NCI-H524 treated with DMSO at 0.1 percent for 48 hours (cell line): ENCODE data around the gene TMEM158.

ENCODE experiments used
- DNase-seq: peaks from one replicate; lab custom pipeline; 2025; lab: John Stamatoyannopoulos, UW

TMEM158 gene

GRCh38 chr3:45232521-45232920 lies 6.4 kb upstream of the TMEM158 start:
- no peak for DNase-seq

- no peak for DNase-seq
Measured at GRCh38 chr3:45227946-45228345, 1.9 kb upstream of the TMEM158 start.

GRCh38 chr3:45227071-45227820 lies 1.2 kb upstream of the TMEM158 start:
- DNase-seq, result no peak

- DNase-seq, result no peak
Measured at GRCh38 chr3:45225465-45226205, 452 bp downstream of the TMEM158 start.

- no peak for DNase-seq
Measured at GRCh38 chr3:45224824-45225464, 1.1 kb downstream of the TMEM158 start.

- DNase-seq, result no peak
Measured at GRCh38 chr3:45223889-45224727, 2.0 kb downstream of the TMEM158 start.

GRCh38 chr3:45219694-45220093 lies 6.4 kb downstream of the TMEM158 start:
- no peak for DNase-seq

- no peak for DNase-seq
Measured at GRCh38 chr3:45218578-45219390, 7.3 kb downstream of the TMEM158 start.

- DNase-seq, result no peak
Measured at GRCh38 chr3:45216021-45216609, 10.0 kb downstream of the TMEM158 start.

GRCh38 chr3:45215466-45215865 lies 10.6 kb downstream of the TMEM158 start:
- no peak for DNase-seq

GRCh38 chr3:45214061-45214680 lies 11.9 kb downstream of the TMEM158 start:
- DNase-seq, result no peak

- no peak for DNase-seq
Measured at GRCh38 chr3:45212095-45212468, 14.0 kb downstream of the TMEM158 start.

- DNase-seq, result no peak
Measured at GRCh38 chr3:45211466-45212094, 14.5 kb downstream of the TMEM158 start.

- DNase-seq, result no peak
Measured at GRCh38 chr3:45210308-45211041, 15.6 kb downstream of the TMEM158 start.

- DNase-seq, result no peak
Measured at GRCh38 chr3:45209526-45209925, 16.6 kb downstream of the TMEM158 start.

GRCh38 chr3:45208586-45208985 lies 17.5 kb downstream of the TMEM158 start:
- no peak for DNase-seq

GRCh38 chr3:45207446-45207845 lies 18.6 kb downstream of the TMEM158 start:
- DNase-seq, result no peak

GRCh38 chr3:45205126-45205525 lies 21.0 kb downstream of the TMEM158 start:
- no peak for DNase-seq

GRCh38 chr3:45204136-45204535 lies 22.0 kb downstream of the TMEM158 start:
- no peak for DNase-seq
